ENCODE data around the gene ST7.
"Not testable (repeated sequence)": the region's sequence is repeated elsewhere in the genome, so short reads cannot be mapped to it uniquely, and the experiment has no call there.

Gene ST7

GRCh38 chr7:116953372-116953905 is at the start of gene ST7:
Gene ST7 (plus strand): TSS chr7:116953501. CDS start chr7:116953541, 40 bp downstream.
- DNase-seq, result peak; percentile 77 to 89

DNA sequence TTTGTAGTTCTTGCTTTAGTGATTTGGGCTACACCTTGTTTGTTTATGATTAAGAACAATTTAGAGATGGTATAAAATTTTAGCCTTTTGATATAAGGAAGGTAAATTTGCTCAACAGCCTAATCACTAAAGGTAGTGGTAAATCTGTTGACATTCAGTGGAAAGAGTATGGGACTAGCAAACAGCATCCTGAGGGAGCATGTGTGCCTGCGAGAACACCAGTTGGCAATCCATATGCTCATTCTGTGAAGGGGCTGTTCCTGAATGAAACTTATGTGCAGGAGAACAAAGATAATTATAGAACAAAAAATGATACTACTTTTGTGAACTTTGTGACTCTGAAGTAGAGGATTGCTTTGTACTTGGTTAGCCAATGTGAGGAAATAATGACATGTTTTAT is 46.9 kb upstream of the ST7 start:
- no peak for DNase-seq

- no peak for DNase-seq
Measured at GRCh38 chr7:116910383-116910782, 42.9 kb upstream of the ST7 start.

DNA sequence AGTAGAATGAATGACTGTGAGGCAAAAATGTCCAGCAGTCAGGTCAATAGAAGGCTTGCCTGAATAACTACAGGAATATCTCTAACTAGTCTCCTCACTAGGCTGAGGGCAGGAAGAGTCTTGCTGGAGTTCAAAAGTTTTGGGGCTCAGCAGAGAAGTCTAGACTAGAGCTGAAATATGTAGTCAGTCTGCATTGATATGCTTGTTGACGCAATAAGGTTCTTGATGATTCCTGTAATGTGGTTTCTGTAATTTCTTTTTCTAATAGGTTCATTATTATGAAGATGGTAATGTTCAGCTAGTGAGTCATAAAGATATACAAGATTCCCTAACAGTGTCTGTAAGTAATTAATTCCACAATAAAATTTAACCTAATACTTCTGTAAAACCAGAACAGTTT is 41.5 kb upstream of the ST7 start:
- no peak for DNase-seq

GRCh38 chr7:116912269-116912909 is 40.9 kb upstream of the ST7 start:
- DNase-seq, result no peak

DNA sequence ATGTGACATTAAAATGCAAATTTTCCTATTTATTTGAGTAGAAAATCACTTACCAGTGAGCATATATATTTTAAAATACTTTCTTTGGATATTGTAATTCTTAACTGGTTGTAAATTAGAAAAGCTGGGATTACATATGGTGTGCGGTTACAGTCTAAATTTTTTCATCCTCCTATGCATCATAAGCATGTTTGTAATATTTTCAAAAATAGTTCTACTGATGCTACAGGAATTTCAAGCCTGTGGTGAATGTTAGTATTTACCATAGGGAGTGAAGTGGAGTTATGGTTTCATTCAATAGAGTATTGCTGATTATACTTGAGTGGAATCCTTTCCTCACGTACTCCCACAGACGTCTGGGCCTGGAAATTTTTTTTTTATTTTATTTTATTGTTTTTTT is 34.6 kb upstream of the ST7 start:
- no peak for DNase-seq

- no peak for DNase-seq
Measured at GRCh38 chr7:116920359-116920758, 32.9 kb upstream of the ST7 start.

DNA sequence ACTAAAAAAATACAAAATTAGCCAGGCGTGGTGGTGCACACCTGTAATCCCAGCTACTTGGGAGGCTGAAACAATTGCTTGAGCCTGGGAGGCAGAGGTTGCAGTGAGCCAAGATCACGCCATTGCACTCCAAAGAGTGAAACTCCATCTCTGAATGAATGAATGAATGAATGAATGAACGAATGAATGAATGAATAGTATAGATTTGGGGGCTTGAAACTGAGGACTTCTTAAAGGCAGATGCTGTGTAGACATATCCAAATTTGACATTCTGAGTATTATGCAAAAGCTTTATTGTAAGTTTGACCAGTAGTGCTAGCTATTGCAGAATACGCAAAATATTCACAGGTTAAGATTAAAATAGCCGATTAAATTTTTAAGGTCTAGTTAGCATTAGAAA is 30.8 kb upstream of the ST7 start:
- DNase-seq, result no peak

- no peak for DNase-seq
Measured at GRCh38 chr7:116924741-116925140, 28.6 kb upstream of the ST7 start.

- DNase-seq, result no peak
Measured at GRCh38 chr7:116929021-116929420, 24.3 kb upstream of the ST7 start.

DNA sequence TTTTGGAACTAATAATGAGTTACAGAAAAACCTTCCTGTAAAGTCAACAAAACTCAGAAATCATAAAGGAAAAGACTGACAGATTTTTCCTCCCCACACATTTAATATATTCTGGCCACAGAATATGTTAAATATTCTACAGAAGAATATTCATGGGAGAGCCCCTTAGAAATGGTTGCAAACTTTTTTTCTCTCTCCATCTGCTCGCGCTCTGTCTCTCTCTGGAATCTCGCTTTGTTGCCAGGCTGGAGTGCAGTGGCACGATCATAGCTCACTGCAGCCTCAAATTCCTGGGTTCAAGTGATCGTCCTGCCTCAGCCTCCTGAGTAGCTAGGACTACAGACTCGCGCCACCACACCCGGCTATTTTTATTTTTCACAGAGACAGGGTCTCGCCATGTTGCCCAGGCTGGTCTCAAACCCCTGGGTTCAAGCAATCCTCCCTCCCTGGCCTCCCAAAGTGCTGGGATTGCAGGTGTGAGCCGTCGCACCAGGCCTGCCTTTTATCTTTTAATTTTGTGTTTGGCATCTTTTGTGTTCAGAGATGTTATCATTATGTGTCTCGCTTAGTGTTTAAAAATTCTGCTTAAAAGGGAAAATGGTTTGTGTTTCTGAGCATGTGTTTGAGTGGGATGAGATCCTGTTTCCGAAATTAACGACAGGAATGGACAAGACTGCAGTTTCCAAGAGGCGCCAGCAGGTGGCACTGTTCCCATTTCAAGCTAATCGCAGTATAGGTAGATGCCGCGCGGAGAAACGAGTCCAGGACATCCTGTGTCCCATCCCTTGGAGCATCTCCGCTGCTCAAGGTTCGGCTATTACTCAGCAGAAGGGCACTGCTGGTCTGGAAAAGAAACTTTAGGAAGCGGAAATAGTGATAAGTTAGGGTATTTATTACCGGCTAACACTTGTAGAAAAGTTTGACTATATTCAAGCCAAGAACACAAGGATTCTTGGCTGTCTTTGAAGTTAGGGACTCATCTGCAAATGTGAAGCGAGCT is 23.1 kb upstream of the ST7 start:
- peak; percentile 55 to 92 for DNase-seq

- DNase-seq, result no peak
Measured at GRCh38 chr7:116932566-116932965, 20.7 kb upstream of the ST7 start.

DNA sequence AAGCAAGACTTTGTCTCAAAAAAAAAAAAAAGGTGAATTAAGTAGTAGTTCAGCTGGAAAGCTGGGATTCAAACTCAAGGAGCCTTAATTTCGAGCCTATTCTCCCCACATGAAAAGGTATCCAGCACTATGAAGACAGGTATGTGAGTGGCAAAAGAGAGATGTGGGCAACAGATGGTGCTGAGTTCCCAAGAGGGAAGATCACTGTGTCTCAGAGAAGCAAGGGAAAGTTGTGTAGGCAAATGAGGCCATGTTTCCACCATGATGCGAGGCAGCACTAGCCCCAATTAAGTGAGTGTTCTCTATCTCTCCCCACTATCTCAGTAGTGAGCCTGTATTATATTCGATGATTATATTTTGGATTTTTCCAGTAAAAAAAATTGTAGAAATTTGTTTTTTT is 19.8 kb upstream of the ST7 start:
- peak in 1 of 2 experiments; percentile 32 for DNase-seq

- no peak for DNase-seq
Measured at GRCh38 chr7:116934580-116934979, 18.7 kb upstream of the ST7 start.

GRCh38 chr7:116936844-116937243 is 16.5 kb upstream of the ST7 start:
- not testable (repeated sequence) for DNase-seq

- DNase-seq, result no peak
Measured at GRCh38 chr7:116938678-116939077, 14.6 kb upstream of the ST7 start.

DNA sequence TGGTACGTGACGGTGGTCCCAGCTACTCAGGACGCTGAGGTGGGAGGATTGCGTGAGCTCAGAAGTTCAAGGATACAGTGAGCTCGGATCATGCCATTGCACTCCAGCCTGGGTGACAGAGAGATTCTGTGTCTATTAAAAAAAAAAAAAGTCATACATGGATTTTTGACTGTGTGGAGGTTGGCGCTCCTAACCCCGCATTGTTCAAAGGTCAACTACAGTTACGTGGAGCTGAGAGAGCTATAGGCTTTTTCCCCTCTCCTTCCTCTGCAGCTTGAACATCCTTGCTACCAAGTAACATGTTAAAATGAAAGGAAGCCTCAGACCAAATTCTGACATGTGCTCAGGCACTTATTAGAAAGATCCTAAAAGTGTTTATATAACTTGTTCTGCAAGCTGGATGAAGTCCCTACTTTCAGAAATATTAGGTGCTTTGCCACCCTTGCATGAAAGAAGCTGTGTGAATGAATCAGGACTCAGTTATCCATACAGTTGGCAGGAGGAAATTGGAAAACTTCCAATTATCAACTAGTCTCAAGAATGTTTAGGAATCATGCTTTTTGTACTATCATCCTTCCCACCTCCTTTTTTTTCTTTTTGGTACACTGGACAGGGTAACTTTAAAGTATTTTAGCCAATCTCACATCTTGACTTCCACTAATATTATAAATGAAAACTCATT is 12.5 kb upstream of the ST7 start:
- no peak for DNase-seq

DNA sequence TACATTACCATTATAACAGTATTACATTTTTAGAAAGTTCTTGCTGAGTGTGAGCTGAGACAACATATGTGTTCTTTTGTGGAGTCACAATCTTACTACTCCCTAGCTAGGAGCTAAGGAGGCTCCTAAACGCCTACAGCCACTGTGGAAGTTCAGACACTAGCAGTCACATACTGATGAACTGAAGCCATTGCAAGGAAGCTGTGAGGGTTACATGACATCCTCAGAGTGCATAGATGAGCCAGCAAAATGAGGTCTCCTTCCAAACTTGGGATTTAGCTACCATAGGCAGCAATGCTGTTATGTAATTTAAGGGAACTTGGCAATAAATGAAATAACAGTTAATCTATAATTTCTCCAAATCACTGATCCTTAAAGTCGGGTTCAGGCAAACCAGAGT is 10.8 kb upstream of the ST7 start:
- no peak for DNase-seq

DNA sequence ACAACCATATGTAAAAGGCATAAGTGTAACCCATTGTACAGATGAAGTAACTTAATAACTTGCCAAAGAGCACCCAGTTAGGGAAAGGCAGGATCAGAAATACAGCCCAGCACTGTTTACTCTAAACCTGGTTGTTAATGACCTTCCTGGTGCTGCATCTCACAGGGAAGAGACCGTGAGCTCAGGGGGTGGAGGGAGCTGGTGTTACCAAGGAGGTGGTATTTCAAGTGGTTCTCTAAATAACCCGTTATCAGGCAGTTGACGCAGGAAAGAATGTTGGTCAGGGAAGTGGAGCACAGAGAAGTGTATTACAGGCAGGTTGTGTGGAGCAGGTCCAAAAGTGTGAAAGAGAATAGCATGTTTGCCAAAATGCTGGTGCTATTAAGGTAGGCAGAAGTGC is 4.4 kb upstream of the ST7 start:
- DNase-seq, result no peak

GRCh38 chr7:116949941-116950801 is 3.1 kb upstream of the ST7 start:
- no peak for DNase-seq

- DNase-seq, result no peak
Measured at GRCh38 chr7:116950889-116951351, 2.4 kb upstream of the ST7 start.

Measured in NCI-H526 (cell line).